KBM-7 (cell line): Measurements from ENCODE around the gene UNC13D.
"Not testable (repeated sequence)": the region's sequence is repeated elsewhere in the genome, so short reads cannot be mapped to it uniquely, and the experiment has no call there.

ENCODE experiments used
- DNase-seq: peaks from one replicate; pipeline ENCODE4 v3.0.0-alpha.2; 2015
- in situ Hi-C: fragments of 300-500 bp; cut with MboI; formaldehyde crosslinking; loops from 2 replicates; pipeline ENCODE4 v1.14.3; 2020; ENCODE audit warnings: low sequenced_read_pairs, low pct_unique_long_range_greater_than_20kb, mixed read lengths

UNC13D gene

DNA sequence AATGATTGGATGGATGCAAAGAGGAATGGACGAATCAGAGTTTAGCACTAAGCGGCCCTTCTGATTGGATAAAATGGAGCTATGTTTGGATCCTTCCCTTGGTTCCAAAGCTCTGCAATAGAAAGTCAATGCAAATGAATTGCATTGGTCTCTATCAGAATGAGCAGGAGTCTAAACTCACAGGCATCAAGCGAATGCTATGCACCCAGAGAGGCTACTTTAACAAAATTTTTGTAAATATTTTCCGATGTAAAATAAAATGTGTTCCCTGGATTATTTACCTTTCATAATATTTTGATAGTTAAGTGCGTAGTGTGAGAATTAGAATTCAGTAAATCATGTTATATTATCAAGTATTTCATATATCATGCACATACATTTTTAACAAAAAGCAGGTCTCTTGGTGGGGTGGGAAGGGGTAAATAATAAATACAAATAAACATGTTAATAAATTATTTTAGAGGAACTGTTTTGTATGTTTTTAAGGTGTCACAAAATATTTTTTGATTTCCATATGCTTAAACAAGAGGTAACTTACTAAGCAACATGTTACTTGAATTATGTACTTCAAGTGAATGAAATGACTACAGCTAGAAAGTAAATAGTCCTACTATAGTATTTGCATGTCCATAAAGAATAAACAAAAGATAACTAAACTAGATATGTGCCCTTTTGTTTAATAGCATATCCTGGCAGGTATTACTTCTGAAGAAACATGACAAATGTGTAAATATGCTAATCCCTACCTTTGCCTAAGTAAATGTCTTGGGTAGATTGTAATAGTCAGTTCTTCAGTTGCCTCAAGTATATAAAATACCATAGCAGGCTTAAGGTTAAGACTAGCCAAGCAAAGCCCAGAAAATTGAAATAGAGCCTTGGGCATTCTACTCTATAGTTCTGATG, 64.0 kb downstream of the UNC13D start:
- DNase-seq = no peak
- in situ Hi-C loops = no loop called here

DNA sequence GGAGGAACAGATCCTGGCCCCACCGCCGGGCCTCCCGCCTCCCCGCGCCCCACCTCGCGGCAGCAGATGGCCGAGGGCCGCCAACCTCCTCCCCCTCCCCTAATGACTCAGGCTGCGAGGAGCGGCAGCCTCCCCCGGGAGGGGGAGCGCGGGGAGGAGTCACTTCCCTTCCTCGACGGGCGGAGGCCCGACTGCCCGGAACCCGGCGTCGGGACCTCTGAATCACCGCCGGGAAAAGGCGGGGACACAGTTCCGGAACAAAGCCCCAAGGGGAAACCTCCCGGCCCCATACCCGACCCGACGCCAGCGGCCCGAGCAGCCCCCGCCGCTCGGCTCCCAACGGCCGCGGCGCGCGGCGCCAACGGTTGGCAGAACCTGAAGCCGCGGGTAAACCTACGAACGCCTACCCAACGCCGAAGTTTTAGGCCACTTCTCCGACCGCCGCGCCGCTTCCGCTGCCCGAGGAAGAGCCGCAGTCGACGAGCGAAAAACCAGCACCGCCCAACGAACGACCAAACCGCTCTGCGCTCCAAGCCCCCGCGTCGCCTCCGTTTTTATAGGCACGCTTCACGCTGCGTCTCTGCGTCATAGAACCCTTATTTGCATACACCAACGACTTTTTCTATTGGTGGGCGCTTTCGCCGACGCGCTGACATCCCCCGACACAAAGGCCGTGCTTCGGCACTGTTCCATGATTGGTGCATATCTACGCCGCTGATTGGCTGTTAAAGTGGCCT, 64.8 kb downstream of the UNC13D start:
- in situ Hi-C loops = no loop called here

DNA sequence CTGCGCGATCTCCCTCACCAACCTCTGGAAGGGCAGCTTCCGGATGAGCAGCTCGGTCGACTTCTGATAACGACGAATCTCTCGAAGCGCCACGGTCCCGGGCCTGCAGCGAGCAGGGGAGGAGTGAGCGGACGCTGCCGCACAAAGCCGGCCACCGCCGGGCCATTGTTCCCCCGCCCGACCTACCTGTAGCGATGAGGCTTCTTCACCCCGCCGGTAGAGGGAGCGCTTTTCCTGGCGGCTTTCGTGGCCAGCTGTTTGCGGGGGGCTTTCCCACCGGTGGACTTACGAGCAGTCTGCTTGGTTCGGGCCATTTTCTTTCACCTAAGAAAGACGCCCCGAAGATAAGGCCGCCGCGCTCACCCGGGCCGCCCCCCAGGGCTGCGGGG, 65.3 kb downstream of the UNC13D start:
- in situ Hi-C loops = no loop called here
- DNase-seq = peak; percentile 66

More for the DNA sequence above, 64.8 kb downstream of the UNC13D start:
- DNase-seq = peak; percentile 100

DNA sequence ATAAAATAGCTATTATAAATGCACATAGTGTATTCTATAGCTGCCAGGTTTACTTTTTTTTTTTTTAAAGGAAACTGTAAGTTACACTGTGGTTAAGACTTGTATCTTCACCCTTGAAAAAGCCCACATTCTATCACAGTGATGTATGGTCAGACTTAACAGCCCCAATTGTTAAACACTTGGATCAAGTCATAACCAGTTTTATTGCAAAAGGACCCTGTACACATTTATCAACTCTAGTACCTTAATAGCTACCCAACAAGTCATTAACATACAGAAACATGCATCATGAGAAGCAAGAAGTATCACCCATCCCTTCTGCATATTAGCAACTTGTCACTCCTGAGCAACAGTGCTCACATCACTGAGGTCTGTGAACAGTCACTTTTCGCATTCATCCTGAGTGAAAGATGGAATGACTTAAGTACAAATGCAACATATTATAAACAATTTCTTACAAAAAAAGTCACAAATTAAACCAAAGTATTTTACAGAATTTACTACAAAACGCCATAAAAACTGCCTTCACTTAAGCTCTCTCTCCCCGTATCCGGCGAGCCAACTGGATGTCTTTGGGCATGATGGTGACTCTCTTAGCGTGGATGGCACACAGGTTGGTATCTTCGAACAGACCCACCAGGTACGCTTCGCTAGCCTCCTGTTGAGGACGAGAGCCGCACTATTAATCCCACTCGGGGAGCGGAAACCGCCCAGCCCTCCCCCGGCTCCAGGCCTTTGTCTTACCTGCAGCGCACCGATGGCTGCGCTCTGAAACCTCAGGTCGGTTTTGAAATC, 65.9 kb downstream of the UNC13D start:
- DNase-seq, in situ Hi-C loops: not testable (repeated sequence)

DNA sequence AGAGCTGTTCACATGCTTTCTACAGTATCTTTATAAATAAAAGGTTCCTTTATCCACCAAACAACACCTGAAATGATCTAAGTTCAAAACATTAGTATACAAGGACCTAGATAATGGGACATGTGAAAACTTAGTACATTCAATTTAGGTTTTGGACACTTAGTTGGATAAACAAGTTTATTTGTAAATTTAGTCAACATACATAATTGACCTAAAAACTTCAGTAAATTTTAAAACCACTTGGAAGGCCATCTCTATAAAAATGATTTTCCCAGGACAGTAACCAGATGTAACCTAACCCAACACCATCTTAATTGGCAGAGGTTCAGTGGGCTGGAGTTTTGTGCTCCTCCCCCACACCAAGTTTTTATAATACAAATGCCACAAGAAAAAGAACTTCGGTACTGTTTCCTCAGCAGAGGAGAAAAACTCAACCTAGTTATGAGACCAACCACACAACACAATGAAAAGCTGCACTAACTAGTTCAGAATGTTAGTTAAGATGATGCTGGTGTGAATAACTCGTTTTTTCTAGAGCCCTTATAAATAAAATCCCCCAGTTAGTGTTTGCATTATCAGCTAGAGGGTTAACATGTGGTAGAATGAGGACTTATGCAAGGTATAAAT, 66.8 kb downstream of the UNC13D start:
- no peak for DNase-seq
- in situ Hi-C loops = no loop called here
